DOHH2 (cell line): Measurements from ENCODE around the gene OR10J5.

ENCODE experiments used
- CTCF ChIP-seq: fragments of 200-600 bp; sonication (generic); IDR thresholded peaks from one replicate; pipeline ENCODE4 v1.5.1; 2014; ENCODE audit warnings: antibody characterized with exemption, mild to moderate bottlenecking, low read depth, low read length; ENCODE audit not compliant: poor library complexity, severe bottlenecking
- EZH2phosphoT487 ChIP-seq: fragments of 200-600 bp; sonication (generic); IDR thresholded peaks from 2 replicates; pipeline ENCODE4 v1.6.1; 2017; ENCODE audit warnings: borderline replicate concordance, mild to moderate bottlenecking, antibody characterized with exemption, low read length, moderate library complexity, mixed read lengths

- TF ChIP-seq CTCF (no peak), EZH2phosphoT487 (no peak)
Observed at GRCh38 chr1:159581422-159581821, 45.6 kb upstream of the OR10J5 start.
